GM12872 (cell line): ENCODE measurements around the gene POLL.

ENCODE experiments used
- CTCF ChIP-seq: IDR thresholded peaks from 3 replicates; pipeline ENCODE4 v1.5.1; 2011; ENCODE audit warnings: low read depth, mild to moderate bottlenecking, low read length, moderate library complexity; ENCODE audit not compliant: insufficient read depth

POLL gene

DNA sequence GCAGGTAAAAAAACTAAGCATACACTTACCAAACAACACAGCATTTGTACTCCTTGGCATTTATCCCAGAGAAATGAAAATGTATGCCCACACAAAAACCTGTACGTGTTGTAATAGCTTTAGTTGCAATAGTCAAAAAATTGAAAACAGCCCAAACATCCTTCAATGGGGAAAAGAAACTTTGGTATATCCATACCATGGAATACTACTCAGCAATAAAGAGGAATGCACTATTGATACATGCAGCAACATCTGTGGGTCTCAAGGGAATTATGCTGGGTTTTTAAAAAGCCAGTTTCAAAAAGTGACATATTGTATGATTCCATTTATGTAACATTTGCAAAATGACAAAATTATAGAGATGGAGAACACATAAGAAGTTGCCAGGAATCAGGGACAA lies 35.5 kb upstream of the POLL start:
- no peak for TF ChIP-seq CTCF

- no peak for TF ChIP-seq CTCF
These were observed 31.9 kb upstream of the POLL start for GRCh38 chr10:101619983-101620382.

GRCh38 chr10:101618871-101619270 lies 30.8 kb upstream of the POLL start:
- no peak for TF ChIP-seq CTCF

GRCh38 chr10:101617824-101618568 lies 29.9 kb upstream of the POLL start:
- no peak for TF ChIP-seq CTCF

- peak; percentile 39; the same call in 2 of the 3 replicates for TF ChIP-seq CTCF
These were observed 29.2 kb upstream of the POLL start for GRCh38 chr10:101617102-101617823.

GRCh38 chr10:101616415-101617101 lies 28.5 kb upstream of the POLL start:
- no peak for TF ChIP-seq CTCF

- no peak for TF ChIP-seq CTCF
These were observed 27.6 kb upstream of the POLL start for GRCh38 chr10:101615525-101616116.
